Erythroblast (primary cell): Measurements from ENCODE around the gene DENND4A.

Experiments
- DNase-seq, 2 experiments: peaks; one replicate each; lab custom pipeline; 2025; lab: John Stamatoyannopoulos, UW
- GATA1 ChIP-seq: IDR thresholded peaks from 2 replicates; pipeline ENCODE4 v1.6.1; 2011; ENCODE audit warnings: low read depth, mild to moderate bottlenecking, control low read depth, low read length, moderate library complexity
- POLR2A ChIP-seq: IDR thresholded peaks from 2 replicates; pipeline ENCODE4 v1.6.1; 2011; ENCODE audit warnings: mild to moderate bottlenecking, low read length

The DENND4A gene

DNA sequence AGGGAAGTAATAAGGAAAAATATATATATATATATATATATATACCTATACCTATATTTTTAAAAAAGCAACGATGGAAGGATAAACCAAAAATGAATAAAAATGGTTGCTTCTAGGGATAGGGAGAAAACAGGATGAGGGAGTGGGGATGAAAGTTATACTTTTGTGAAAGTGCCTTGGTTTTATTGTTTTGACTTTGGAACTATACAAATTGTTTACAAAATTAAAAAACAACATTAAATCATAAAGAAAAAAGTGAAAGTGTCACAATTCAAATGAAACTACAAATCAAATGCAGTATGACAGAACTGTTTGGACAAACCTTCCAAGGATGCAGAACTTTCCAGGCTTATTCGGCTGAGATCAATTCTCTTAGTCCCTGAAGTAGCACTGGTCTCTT is 116.0 kb downstream of the DENND4A start:
- TF ChIP-seq POLR2A (no peak), GATA1 (no peak)
- no peak for DNase-seq

GRCh38 chr15:65675551-65675950 is 116.5 kb downstream of the DENND4A start:
- TF ChIP-seq GATA1, result no peak
- no peak for TF ChIP-seq POLR2A
- DNase-seq, result no peak

DNA sequence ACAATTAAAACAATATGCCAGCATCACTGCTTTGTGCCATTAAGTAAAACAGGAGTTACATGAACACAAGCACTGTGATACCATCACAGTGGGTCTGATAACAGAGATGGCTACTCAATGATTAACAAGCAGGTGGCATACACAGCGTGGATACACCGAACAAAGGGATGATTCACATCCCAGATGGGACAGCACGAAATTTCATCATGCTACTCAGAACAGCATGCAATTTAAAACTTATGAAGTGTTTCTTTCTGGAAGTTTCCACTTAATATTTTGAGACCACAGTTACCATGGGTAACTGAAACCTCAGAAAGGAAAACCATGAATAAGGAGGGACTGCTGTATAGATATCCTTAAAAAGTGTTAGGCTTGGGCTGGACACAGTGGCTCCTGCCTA is 125.8 kb downstream of the DENND4A start:
- DNase-seq, result no peak
- TF ChIP-seq GATA1 (no peak), POLR2A (no peak)

- TF ChIP-seq GATA1 (no peak), POLR2A (no peak)
- DNase-seq, result no peak
Observed at GRCh38 chr15:65663521-65663920, 128.6 kb downstream of the DENND4A start.

GRCh38 chr15:65660927-65661326 is 131.2 kb downstream of the DENND4A start:
- no peak for TF ChIP-seq GATA1
- TF ChIP-seq POLR2A, result no peak
- no peak for DNase-seq

- DNase-seq, result no peak
- TF ChIP-seq GATA1 (no peak), POLR2A (no peak)
Observed at GRCh38 chr15:65659502-65660052, 132.5 kb downstream of the DENND4A start.

- TF ChIP-seq GATA1 (no peak), POLR2A (no peak)
- DNase-seq, result no peak
Observed at GRCh38 chr15:65655457-65655856, 136.6 kb downstream of the DENND4A start.

DNA sequence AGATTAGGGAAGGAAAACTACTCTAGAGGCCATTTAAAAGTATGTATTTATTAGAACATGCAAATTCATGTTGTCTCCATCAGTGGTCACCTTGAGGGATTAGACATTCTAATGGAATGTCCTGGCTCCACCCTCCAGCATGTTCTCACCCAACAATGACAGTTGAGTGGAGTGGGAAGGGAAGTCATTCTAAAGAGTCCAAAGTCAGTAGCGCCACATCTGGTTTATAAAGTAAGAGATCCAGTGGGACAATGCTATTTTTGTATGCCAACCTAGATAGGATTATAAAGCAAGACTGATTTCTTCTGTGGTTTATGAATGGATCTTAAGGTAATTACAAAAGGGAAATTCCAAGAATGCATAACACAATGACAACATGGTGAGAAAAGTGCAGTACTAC is 137.1 kb downstream of the DENND4A start:
- DNase-seq, result no peak
- TF ChIP-seq POLR2A, result no peak
- no peak for TF ChIP-seq GATA1

DNA sequence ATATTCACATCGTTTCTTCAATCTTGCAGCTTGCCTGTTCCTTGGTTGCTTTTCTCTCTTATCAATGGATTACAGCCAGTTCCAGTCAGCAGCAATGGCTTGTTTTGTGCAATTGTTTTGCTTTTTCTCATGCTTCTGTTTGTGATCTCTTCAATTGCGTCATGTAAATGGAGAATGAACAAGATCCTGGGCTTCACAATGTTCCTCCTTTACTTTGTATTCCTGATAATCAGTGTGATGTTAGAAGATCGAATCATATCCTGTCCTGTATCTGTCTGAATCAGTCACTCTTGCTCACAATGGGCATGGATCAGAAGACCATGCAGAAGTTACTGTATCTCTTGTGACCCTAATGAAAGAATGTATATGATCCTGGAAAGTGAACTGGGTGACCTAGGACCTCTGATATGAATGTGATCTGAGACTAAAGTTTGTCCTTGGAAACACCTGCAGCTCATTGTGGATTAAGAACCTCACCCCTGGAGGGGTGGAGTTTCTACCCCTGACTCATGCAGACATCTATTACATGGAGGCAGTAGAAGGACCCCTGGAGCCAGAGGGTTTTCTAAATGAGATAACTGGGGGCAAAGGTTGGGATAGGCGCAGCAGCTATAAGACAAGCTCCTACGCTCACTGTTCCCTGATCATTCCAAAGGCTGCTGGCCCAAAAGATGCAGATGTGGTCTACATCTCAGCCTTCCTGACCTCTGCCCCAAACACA is 138.1 kb downstream of the DENND4A start:
- TF ChIP-seq GATA1 (no peak), POLR2A (no peak)
- DNase-seq, result no peak

DNA sequence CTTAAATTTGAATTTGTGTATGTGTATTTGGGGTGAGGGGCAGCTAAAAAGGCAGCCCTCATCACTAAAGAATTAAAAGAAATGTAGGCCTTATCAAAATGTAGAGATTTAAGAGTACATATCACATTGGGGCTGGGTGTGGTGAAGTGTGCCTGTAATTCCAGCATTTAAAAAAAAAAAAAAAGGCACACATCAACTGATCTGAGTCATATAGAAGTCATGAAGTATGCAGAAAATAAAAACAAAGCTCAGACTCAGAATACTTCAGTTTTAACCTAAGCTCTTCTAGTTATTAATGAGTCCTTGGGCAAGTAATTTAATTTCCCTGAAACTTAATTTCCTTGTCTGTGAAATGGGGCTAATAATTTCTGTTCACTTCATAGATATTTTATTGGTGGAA is 138.8 kb downstream of the DENND4A start:
- DNase-seq, result no peak
- TF ChIP-seq POLR2A (no peak), GATA1 (no peak)

DNA sequence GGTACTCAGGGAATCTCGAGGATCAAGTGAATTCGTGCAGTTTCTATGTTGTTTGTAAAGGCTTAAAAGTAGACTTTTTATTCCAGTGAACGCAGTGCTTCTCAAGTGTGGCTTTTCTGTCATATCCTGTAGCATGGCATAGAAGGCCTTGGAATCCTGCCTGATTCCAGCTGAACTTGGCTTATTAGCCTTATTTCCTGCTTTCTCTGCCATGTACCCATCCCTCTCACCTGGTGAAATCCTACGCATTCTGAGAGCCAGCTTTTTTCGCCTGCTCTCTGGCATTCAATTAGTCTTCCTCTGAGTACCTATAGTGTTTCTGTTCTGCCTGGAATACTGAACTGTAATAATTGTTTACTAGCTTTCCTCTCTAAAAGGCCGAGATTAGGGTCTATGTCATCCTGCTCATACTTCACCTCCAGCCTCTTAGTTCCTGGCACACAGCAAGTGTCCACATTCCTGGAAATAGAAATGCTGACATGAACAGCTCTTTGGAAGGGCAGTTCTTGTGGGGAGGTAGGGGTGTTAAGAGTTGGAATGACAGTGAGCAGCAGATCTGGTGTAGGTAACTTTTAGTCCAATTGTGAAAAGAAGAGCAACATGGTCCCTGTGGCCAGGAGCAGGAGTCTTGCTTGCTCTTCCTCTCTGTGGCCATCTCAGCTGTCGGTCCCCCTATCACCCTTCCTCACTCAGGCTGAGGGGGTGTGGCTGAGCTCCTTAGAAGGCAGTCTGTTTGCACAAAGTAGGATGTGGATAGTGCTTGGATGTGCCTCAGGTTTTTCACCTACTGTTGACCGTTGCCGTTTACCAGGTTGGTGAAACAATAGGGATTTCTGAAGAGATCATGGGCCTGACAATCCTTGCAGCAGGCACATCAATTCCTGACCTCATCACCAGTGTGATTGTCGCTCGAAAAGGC is 140.0 kb downstream of the DENND4A start:
- no peak for TF ChIP-seq POLR2A
- no peak for TF ChIP-seq GATA1
- DNase-seq, result no peak

GRCh38 chr15:65651042-65651322 is 141.1 kb downstream of the DENND4A start:
- TF ChIP-seq POLR2A (no peak), GATA1 (no peak)
- DNase-seq, result no peak

- TF ChIP-seq GATA1, result no peak
- TF ChIP-seq POLR2A, result no peak
Observed at GRCh38 chr15:65650312-65651041, 141.6 kb downstream of the DENND4A start.

More at GRCh38 chr15:65650312-65651041, 141.6 kb downstream of the DENND4A start:
- no peak for DNase-seq
